T-cell (primary cell): ENCODE data around the gene HABP4. TPM values are rescaled to one million over a fixed set of nuclear protein-coding genes. Genes with fewer than 3 reads are reported as not detected.

Experiments
- ATAC-seq, 4 experiments: fragments of 200-7000 bp in 3 of 4; fragments of 150-1000 bp in 1 of 4; cut with Tn5 transposase; replicated peaks in 1 of 4; 1 replicate in 3 of 4; 2 replicates in 1 of 4; pipeline ENCODE4 v1.10.0; 2021; ENCODE audit warnings: moderate library complexity in 3 of 4, mild to moderate bottlenecking in 2 of 4, moderate number of reproducible peaks in 1 of 4
- CTCF ChIA-PET, 2 donors: fragments of 300-600 bp; sonication (Branson Sonifier 250); formaldehyde crosslinking; loops; one replicate each; lab custom pipeline; 2022; ENCODE audit warnings: antibody characterized with exemption in 2 of 2; lab: Charles Lee
- POLR2A ChIA-PET, 2 donors: fragments of 300-600 bp; sonication (Branson Sonifier 250); formaldehyde crosslinking; loops; one replicate each; lab custom pipeline; 2022; ENCODE audit warnings: antibody characterized with exemption in 2 of 2; lab: Charles Lee
- DNase-seq, 35 experiments: peaks; one replicate each; pipeline versions ENCODE4 v3.0.0 to v3.0.0-alpha.2; 2013 to 2023
- H3K27ac ChIP-seq: one replicate; pipeline ENCODE4 v1.5.1; 2013; ENCODE audit warnings: low read length
- H3K27me3 ChIP-seq, 2 experiments: replicated peaks in 1 of 2; 1 replicate in 1 of 2; 2 replicates in 1 of 2; pipeline versions ENCODE4 v1.6.1 to v1.7.0; 2013; ENCODE audit warnings: low read length in 1 of 2, mixed read lengths in 1 of 2; ENCODE audit not compliant: control insufficient read depth in 2 of 2, insufficient read depth in 2 of 2; ENCODE audit errors: extremely low read depth in 1 of 2
- H3K36me3 ChIP-seq, 2 donors: 1 replicate in 1 of 2; 2 replicates in 1 of 2; pipeline versions ENCODE4 v1.6.1 to v1.7.0; 2013; ENCODE audit warnings: low read length in 1 of 2; ENCODE audit not compliant: control insufficient read depth in 2 of 2, insufficient read depth in 1 of 2; ENCODE audit errors: extremely low read depth in 1 of 2
- H3K4me1 ChIP-seq, 2 experiments: 1 replicate in 1 of 2; 2 replicates in 1 of 2; pipeline versions ENCODE4 v1.6.1 to v1.7.0; 2013; ENCODE audit warnings: low read length in 2 of 2, mixed read lengths in 1 of 2; ENCODE audit not compliant: insufficient read depth in 2 of 2, control insufficient read depth in 1 of 2; ENCODE audit errors: extremely low read depth in 1 of 2
- H3K4me3 ChIP-seq, 2 donors: 1 replicate in 1 of 2; 2 replicates in 1 of 2; pipeline versions ENCODE4 v1.5.1 to v1.7.0; 2013; ENCODE audit warnings: mild to moderate bottlenecking in 2 of 2, low read length in 1 of 2, moderate library complexity in 1 of 2; ENCODE audit not compliant: control insufficient read depth in 1 of 2; ENCODE audit errors: extremely low read depth in 1 of 2
- H3K9me3 ChIP-seq: 2 replicates; pipeline ENCODE4 v1.7.0; 2013
- H3K27ac Mint-ChIP-seq, 2 donors: one replicate each; pipeline ENCODE4 v1.8.0; 2020 to 2021; ENCODE audit warnings: mild to moderate bottlenecking in 2 of 2, mixed read lengths in 2 of 2
- H3K27me3 Mint-ChIP-seq, 2 donors: one replicate each; pipeline ENCODE4 v1.8.0; 2021 to 2022; ENCODE audit warnings: mixed read lengths in 2 of 2
- H3K36me3 Mint-ChIP-seq: one replicate; pipeline ENCODE4 v1.8.0; 2021; ENCODE audit warnings: mixed read lengths
- H3K4me1 Mint-ChIP-seq, 3 donors: one replicate each; pipeline ENCODE4 v1.8.0; 2020 to 2022; ENCODE audit warnings: mixed read lengths in 3 of 3, mild to moderate bottlenecking in 1 of 3
- H3K4me3 Mint-ChIP-seq, 3 donors: one replicate each; pipeline ENCODE4 v1.8.0; 2020 to 2022; ENCODE audit warnings: mild to moderate bottlenecking in 3 of 3, mixed read lengths in 3 of 3, moderate library complexity in 3 of 3
- H3K9me3 Mint-ChIP-seq, 3 donors: one replicate each; pipeline ENCODE4 v1.8.0; 2020 to 2022; ENCODE audit warnings: mixed read lengths in 3 of 3
- whole genome bisulfite sequencing: methylation state at CpG from one replicate; pipeline ENCODE4 v1.1.5; 2013; ENCODE audit warnings: missing lambda C conversion rate; ENCODE audit not compliant: insufficient coverage; 5-methylcytosine and 5-hydroxymethylcytosine counted together
- total RNA-seq, 35 experiments: library from RNA in 6 of 35; stranded (reverse) in 6 of 35; fragments of 120-200 nt in 1 of 35; gene quantifications; one replicate each; pipeline versions ENCODE4 v1.2.1 to v1.2.4 and lab custom pipeline; 2013 to 2026

The HABP4 gene
- total RNA-seq, 5 donors from 2014 or later (not counting 1 experiment from before 2014, with no cell fraction given) = 18.2 to 30.8 (median 25.3) TPM

GRCh38 chr9:96509848-96510247, 59.9 kb downstream of the HABP4 start:
- DNase-seq (no peak), ATAC-seq (no peak)
- no peaks in the 10 kb centered on the region for H3K9me3 ChIP-seq
- ChIA-PET POLR2A (no interaction called here), CTCF (interaction anchor here in 1 of 2 donors (0.7 kb wide), 1 partner anchor 158 kb away, joined by 4 read pairs; no protein-coding TSS in a partner anchor)
- H3K4me1 ChIP-seq = no peaks in the 10 kb centered on the region
- peaks cover 4 to 8% (median 7%) of the 10 kb centered on the region in 3 donors for H3K4me1 Mint-ChIP-seq
- H3K27me3 ChIP-seq = no peaks in the 10 kb centered on the region
- H3K36me3 ChIP-seq = peaks cover 0 to 14% of the 10 kb centered on the region in 2 donors
- no peaks in the 10 kb centered on the region for H3K9me3 Mint-ChIP-seq
- H3K4me3 ChIP-seq = no peak overlapping the region
- H3K27me3 Mint-ChIP-seq = no peaks in the 10 kb centered on the region
- no peak overlapping the region for H3K27ac ChIP-seq
- no peak overlapping the region for H3K27ac Mint-ChIP-seq
- WGBS = 50% methylated on average over 1 of the region's 2 CpGs
- H3K36me3 Mint-ChIP-seq = peaks cover 30% of the 10 kb centered on the region
- H3K4me3 Mint-ChIP-seq = no peak overlapping the region

- no peaks in the 10 kb centered on the region for H3K9me3 ChIP-seq
Observed at GRCh38 chr9:96510258-96510657, 60.3 kb downstream of the HABP4 start.

GRCh38 chr9:96512240-96512639, 62.3 kb downstream of the HABP4 start:
- no peak overlapping the region for H3K4me3 ChIP-seq
- H3K4me1 ChIP-seq = no peaks in the 10 kb centered on the region
- no peaks in the 10 kb centered on the region for H3K27me3 Mint-ChIP-seq
- ATAC-seq = no peak
- peaks cover 4 to 8% (median 7%) of the 10 kb centered on the region in 3 donors for H3K4me1 Mint-ChIP-seq
- WGBS = no CpG with 5 or more reads among the region's 3 CpGs
- H3K36me3 ChIP-seq = peaks cover 0 to 14% of the 10 kb centered on the region in 2 donors
- DNase-seq = no peak
- CTCF ChIA-PET = interaction anchor here in 1 of 2 donors (0.6 kb wide), 1 partner anchor 156 kb away, joined by 3 read pairs; no protein-coding TSS in a partner anchor
- H3K4me3 Mint-ChIP-seq = no peak overlapping the region
- POLR2A ChIA-PET = no interaction called here
- H3K27ac Mint-ChIP-seq = no peak overlapping the region
- no peak overlapping the region for H3K27ac ChIP-seq
- H3K9me3 ChIP-seq = no peaks in the 10 kb centered on the region
- H3K36me3 Mint-ChIP-seq = peaks cover 26% of the 10 kb centered on the region
- H3K27me3 ChIP-seq = no peaks in the 10 kb centered on the region
- no peaks in the 10 kb centered on the region for H3K9me3 Mint-ChIP-seq

More at GRCh38 chr9:96510258-96510657, 60.3 kb downstream of the HABP4 start:
- Mint-ChIP-seq H3K27me3 (no peaks in the 10 kb centered on the region), H3K36me3 (peaks cover 31% of the 10 kb centered on the region), H3K9me3 (no peaks in the 10 kb centered on the region), H3K27ac (no peak overlapping the region), H3K4me3 (no peak overlapping the region), H3K4me1 (peaks cover 4 to 8% (median 7%) of the 10 kb centered on the region in 3 donors)
- H3K4me1 ChIP-seq = no peaks in the 10 kb centered on the region
- ChIA-PET CTCF (interaction anchor here (0.7 kb wide), 2 partner anchors 30 to 158 kb away, joined by 3 to 4 read pairs; no protein-coding TSS in a partner anchor), POLR2A (no interaction called here)
- no CpG with 5 or more reads among the region's 4 CpGs for WGBS
- peaks cover 0 to 14% of the 10 kb centered on the region in 2 donors for H3K36me3 ChIP-seq
- H3K27ac ChIP-seq = no peak overlapping the region
- DNase-seq (no peak), ATAC-seq (no peak)
- H3K27me3 ChIP-seq = no peaks in the 10 kb centered on the region
- H3K4me3 ChIP-seq = no peak overlapping the region

GRCh38 chr9:96513622-96514021, 63.7 kb downstream of the HABP4 start:
- peaks cover 21% of the 10 kb centered on the region for H3K36me3 Mint-ChIP-seq

GRCh38 chr9:96514108-96514799, 64.3 kb downstream of the HABP4 start:
- Histone ChIP-seq H3K4me3 (no peak overlapping the region), H3K9me3 (no peaks in the 10 kb centered on the region), H3K27ac (no peak overlapping the region), H3K36me3 (peaks cover 0 to 8% of the 10 kb centered on the region in 2 donors), H3K4me1 (no peaks in the 10 kb centered on the region), H3K27me3 (no peaks in the 10 kb centered on the region)
- Mint-ChIP-seq H3K36me3 (peaks cover 15% of the 10 kb centered on the region), H3K4me3 (no peak overlapping the region), H3K4me1 (peaks cover 4 to 8% (median 7%) of the 10 kb centered on the region in 3 donors), H3K27ac (no peak overlapping the region), H3K9me3 (no peaks in the 10 kb centered on the region), H3K27me3 (no peaks in the 10 kb centered on the region)
- CTCF ChIA-PET = no interaction called here
- POLR2A ChIA-PET = no interaction called here
- DNase-seq (no peak), ATAC-seq (no peak)
- WGBS = no CpG with 5 or more reads among the region's 9 CpGs

More at GRCh38 chr9:96513622-96514021, 63.7 kb downstream of the HABP4 start:
- Mint-ChIP-seq H3K27ac (no peak overlapping the region), H3K27me3 (no peaks in the 10 kb centered on the region), H3K4me1 (peaks cover 4 to 8% (median 7%) of the 10 kb centered on the region in 3 donors), H3K4me3 (no peak overlapping the region), H3K9me3 (no peaks in the 10 kb centered on the region)
- Histone ChIP-seq H3K27me3 (no peaks in the 10 kb centered on the region), H3K4me3 (no peak overlapping the region), H3K27ac (no peak overlapping the region), H3K4me1 (no peaks in the 10 kb centered on the region), H3K36me3 (peaks cover 0 to 13% of the 10 kb centered on the region in 2 donors), H3K9me3 (no peaks in the 10 kb centered on the region)
- DNase-seq (no peak), ATAC-seq (no peak)
- CTCF ChIA-PET = no interaction called here
- WGBS = 95% methylated on average over 2 of the region's 5 CpGs
- POLR2A ChIA-PET = no interaction called here

- H3K4me1 Mint-ChIP-seq = peaks cover 3 to 6% (median 4%) of the 10 kb centered on the region in 3 donors
- H3K36me3 Mint-ChIP-seq = peaks cover 12% of the 10 kb centered on the region
- Histone ChIP-seq H3K9me3 (no peaks in the 10 kb centered on the region), H3K27ac (no peak overlapping the region), H3K4me3 (no peak overlapping the region), H3K4me1 (no peaks in the 10 kb centered on the region), H3K27me3 (no peaks in the 10 kb centered on the region), H3K36me3 (peaks cover 0 to 8% of the 10 kb centered on the region in 2 donors)
- no peaks in the 10 kb centered on the region for H3K9me3 Mint-ChIP-seq
- ChIA-PET POLR2A (no interaction called here), CTCF (no interaction called here)
- no peak overlapping the region for H3K4me3 Mint-ChIP-seq
- no CpG with 5 or more reads among the region's 3 CpGs for WGBS
- no peak overlapping the region for H3K27ac Mint-ChIP-seq
- no peaks in the 10 kb centered on the region for H3K27me3 Mint-ChIP-seq
- DNase-seq = no peak
- ATAC-seq = no peak
Observed at GRCh38 chr9:96514800-96515158, 64.8 kb downstream of the HABP4 start.
